A549 (cell line): ENCODE measurements around the gene FREM1. TPM values are rescaled to one million over a fixed set of nuclear protein-coding genes. Genes with fewer than 3 reads are reported as not detected.

Experiments
- ATAC-seq, 2 experiments: fragments of 200-7000 bp in 1 of 2; fragments of >200 bp in 1 of 2; cut with Nextera tagmentation in 1 of 2; cut with Tn5 transposase in 1 of 2; 3 replicates each; pipeline versions ENCODE4 v1.8.0 to v1.9.1; 2018 to 2020; ENCODE audit warnings: mild to moderate bottlenecking in 1 of 2, moderate library complexity in 1 of 2
- CTCF ChIA-PET: fragments of 300-600 bp; sonication (Branson Sonifier 250); formaldehyde crosslinking; extraction: SDS; loops from one replicate; lab custom pipeline; 2021; ENCODE audit warnings: antibody characterized with exemption, inconsistent platforms; lab: Yijun Ruan, JAX
- POLR2A ChIA-PET: fragments of 350-600 bp; formaldehyde crosslinking; extraction: SDS; loops from one replicate; lab custom pipeline; 2021; ENCODE audit warnings: antibody characterized with exemption, inconsistent platforms; lab: Yijun Ruan, JAX
- DNase-seq, 2 experiments: peaks; one replicate each; pipeline versions ENCODE4 v3.0.0 to v3.0.0-alpha.2; 2011 to 2016; ENCODE audit warnings: low read depth in 1 of 2, low spot score in 1 of 2
- FAIRE-seq: peaks from 2 replicates; lab custom pipeline; 2011; peaks lifted over from hg19 to GRCh38; lab: Jason Lieb, UNC
- H3K27ac ChIP-seq, 2 experiments: fragments of >200 bp; sonication (Bioruptor Twin); formaldehyde crosslinking; 3 replicates each; pipeline ENCODE4 v1.5.1; 2016 to 2017
- H3K4me1 ChIP-seq: fragments of >200 bp; sonication (Bioruptor Twin); formaldehyde crosslinking; 3 replicates; pipeline ENCODE4 v1.6.1; 2016
- H3K4me2 ChIP-seq: fragments of >200 bp; sonication (Bioruptor Twin); formaldehyde crosslinking; 3 replicates; pipeline ENCODE4 v1.6.1; 2016
- H3K4me3 ChIP-seq: fragments of >200 bp; sonication (Bioruptor Twin); formaldehyde crosslinking; 3 replicates; pipeline ENCODE4 v1.5.1; 2016
- H3K9me3 ChIP-seq: fragments of >200 bp; sonication (Bioruptor Twin); formaldehyde crosslinking; 3 replicates; pipeline ENCODE4 v1.6.1; 2016
- CEBPB ChIP-seq, 2 experiments: fragments of >200 bp in 1 of 2; sonication (Bioruptor Twin) in 1 of 2; formaldehyde crosslinking in 1 of 2; IDR thresholded peaks; 2 replicates each; pipeline ENCODE4 v1.6.1; 2012 to 2016
- CHD4 ChIP-seq: fragments of 200-600 bp; sonication (generic); IDR thresholded peaks from 2 replicates; pipeline ENCODE4 v1.6.1; 2016; ENCODE audit warnings: antibody characterized with exemption, mild to moderate bottlenecking, borderline replicate concordance
- EHMT2 ChIP-seq: fragments of 200-600 bp; sonication (generic); IDR thresholded peaks from 2 replicates; pipeline ENCODE4 v1.6.1; 2016; ENCODE audit warnings: antibody characterized with exemption, low read depth, mild to moderate bottlenecking, moderate library complexity
- ESRRA ChIP-seq: fragments of 150-350 bp; IDR thresholded peaks from 2 replicates; pipeline ENCODE4 v1.6.1; 2014; ENCODE audit warnings: mild to moderate bottlenecking, low read length, borderline replicate concordance
- FOSB ChIP-seq: fragments of 250-450 bp; sonication (Bioruptor Pico); IDR thresholded peaks from 2 replicates; pipeline ENCODE4 v1.5.0; 2020; ENCODE audit warnings: mild to moderate bottlenecking, moderate library complexity
- FOXS1 ChIP-seq: fragments of 250-450 bp; sonication (Bioruptor Pico); IDR thresholded peaks from 2 replicates; pipeline ENCODE4 v1.5.0; 2020; ENCODE audit warnings: mild to moderate bottlenecking, moderate library complexity
- GATA3 ChIP-seq: IDR thresholded peaks from 2 replicates; pipeline ENCODE4 v1.6.1; 2012; ENCODE audit warnings: borderline replicate concordance
- HDAC2 ChIP-seq: fragments of 200-600 bp; sonication (generic); IDR thresholded peaks from 2 replicates; pipeline ENCODE4 v1.6.1; 2016
- HMGXB4 ChIP-seq: fragments of 250-450 bp; sonication (Bioruptor Pico); IDR thresholded peaks from 2 replicates; pipeline ENCODE4 v1.5.0; 2021; ENCODE audit warnings: mild to moderate bottlenecking, moderate library complexity, borderline replicate concordance
- HOXB13 ChIP-seq: fragments of 250-450 bp; sonication (Bioruptor Pico); IDR thresholded peaks from 2 replicates; pipeline ENCODE4 v1.5.0; 2020; ENCODE audit warnings: low read depth, mild to moderate bottlenecking, moderate library complexity
- KDM1A ChIP-seq: fragments of 200-600 bp; sonication (generic); IDR thresholded peaks from 2 replicates; pipeline ENCODE4 v1.6.1; 2016; ENCODE audit warnings: low read depth, mild to moderate bottlenecking
- KDM5A ChIP-seq: fragments of 200-600 bp; sonication (generic); IDR thresholded peaks from 2 replicates; pipeline ENCODE4 v1.6.1; 2016; ENCODE audit warnings: antibody characterized with exemption, mild to moderate bottlenecking
- MAZ ChIP-seq: fragments of 150-350 bp; IDR thresholded peaks from 2 replicates; pipeline ENCODE4 v1.6.1; 2014; ENCODE audit warnings: antibody characterized with exemption, low read depth, low read length, borderline replicate concordance
- NPAS2 ChIP-seq: fragments of 250-450 bp; sonication (Bioruptor Pico); IDR thresholded peaks from 2 replicates; pipeline ENCODE4 v1.8.0; 2022; ENCODE audit warnings: mild to moderate bottlenecking, moderate library complexity, borderline replicate concordance
- RARB ChIP-seq: fragments of 250-450 bp; sonication (Bioruptor Pico); IDR thresholded peaks from 2 replicates; pipeline ENCODE4 v1.8.0; 2021; ENCODE audit warnings: mild to moderate bottlenecking, moderate library complexity
- SMC3 ChIP-seq: fragments of >200 bp; sonication (Bioruptor Twin); formaldehyde crosslinking; IDR thresholded peaks from 3 replicates; pipeline ENCODE4 v1.6.1; 2018; ENCODE audit warnings: inconsistent platforms
- TP53 ChIP-seq: fragments of 250-450 bp; sonication (Bioruptor Pico); IDR thresholded peaks from 2 replicates; pipeline ENCODE4 v1.5.0; 2021; ENCODE audit warnings: mild to moderate bottlenecking, moderate library complexity
- USF2 ChIP-seq: fragments of 450-650 bp; IDR thresholded peaks from 2 replicates; pipeline ENCODE4 v1.6.1; 2014; ENCODE audit warnings: antibody characterized with exemption
- ZNF302 ChIP-seq: fragments of 250-450 bp; sonication (Bioruptor Pico); IDR thresholded peaks from 2 replicates; pipeline ENCODE4 v1.9.0; 2021; ENCODE audit warnings: inconsistent platforms, mild to moderate bottlenecking, moderate library complexity
- WGBS: methylation state at CpG from one replicate; pipeline ENCODE4 v1.1.6; 2017; ENCODE audit errors: missing lambda C conversion rate; 5-methylcytosine and 5-hydroxymethylcytosine counted together
- polyA plus RNA-seq, 4 experiments: library from polyadenylated mRNA; depleted of rRNA in 3 of 4; stranded (reverse); fragments of >200 nt; fragmentation: RNase III in 1 of 4; extraction: RNeasy Plus Mini Kit Qiagen cat#74134 plus additional on column Dnase treatment in 1 of 4; gene quantifications; 2 replicates in 3 of 4; 3 replicates in 1 of 4; pipeline ENCODE4 v1.2.3, GENCODE V29; 2011 to 2017
- TF ChIP-seq, protein P1 (sequence below): IDR thresholded peaks from 2 replicates; pipeline ENCODE4 v1.6.1; 2012; ENCODE audit warnings: low read depth, borderline replicate concordance
- TF ChIP-seq, protein P2 (sequence below): fragments of >200 bp; sonication (Bioruptor Twin); formaldehyde crosslinking; IDR thresholded peaks from 2 replicates; pipeline ENCODE4 v1.6.1; 2016

Gene FREM1
- polyA plus RNA-seq, 2 of the 4 experiments (the other 2 are of a cell fraction), result not detected

DNA sequence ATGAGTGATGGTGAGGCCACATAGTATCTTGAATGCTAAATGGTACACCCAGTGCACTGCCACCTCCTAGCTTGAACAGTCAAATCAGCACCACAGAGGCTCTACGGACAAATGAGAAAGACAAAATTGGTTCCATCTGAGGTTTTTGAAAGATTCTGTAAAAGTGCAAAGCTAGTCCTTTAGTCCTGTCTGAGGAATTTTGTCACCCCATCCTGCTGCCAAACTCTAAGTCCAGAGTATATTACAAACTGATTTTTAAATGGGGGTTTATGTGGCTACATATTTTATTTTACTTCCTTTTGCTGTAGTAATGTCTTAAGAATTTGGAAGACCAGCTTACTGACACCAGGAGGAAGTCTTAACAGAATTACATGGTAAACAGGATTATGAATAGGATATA is 7.7 kb downstream of the FREM1 start:
- Histone ChIP-seq H3K4me1 (no peaks in the 10 kb centered on the region), H3K9me3 (no peaks in the 10 kb centered on the region), H3K4me2 (no peak overlapping the region), H3K4me3 (no peak overlapping the region), H3K27ac (no peak overlapping the region)
- ChIA-PET POLR2A (no interaction called here), CTCF (no interaction called here)
- FAIRE-seq (no peak), ATAC-seq (no peak), DNase-seq (no peak)
- TF ChIP-seq ESRRA (no peak), RARB (no peak), FOSB (CRISPR knock-in tag) (no peak), GATA3 (no peak)
- WGBS, result 67% methylated on average over 1 of the region's 1 CpG

GRCh38 chr9:14899815-14900193 is 10.4 kb downstream of the FREM1 start:
- TF ChIP-seq HOXB13 (CRISPR knock-in tag), result no peak
- TF ChIP-seq, protein P1, sequence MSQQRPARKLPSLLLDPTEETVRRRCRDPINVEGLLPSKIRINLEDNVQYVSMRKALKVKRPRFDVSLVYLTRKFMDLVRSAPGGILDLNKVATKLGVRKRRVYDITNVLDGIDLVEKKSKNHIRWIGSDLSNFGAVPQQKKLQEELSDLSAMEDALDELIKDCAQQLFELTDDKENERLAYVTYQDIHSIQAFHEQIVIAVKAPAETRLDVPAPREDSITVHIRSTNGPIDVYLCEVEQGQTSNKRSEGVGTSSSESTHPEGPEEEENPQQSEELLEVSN, result no peak
- TF ChIP-seq RARB, result no peak
- no peak for TF ChIP-seq USF2
- no peak for TF ChIP-seq EHMT2
- no peak for TF ChIP-seq CEBPB (IDR thresholded peaks at IDR 0.05)
- TF ChIP-seq KDM5A, result no peak
- no peak for TF ChIP-seq SMC3
- TF ChIP-seq, protein P2, sequence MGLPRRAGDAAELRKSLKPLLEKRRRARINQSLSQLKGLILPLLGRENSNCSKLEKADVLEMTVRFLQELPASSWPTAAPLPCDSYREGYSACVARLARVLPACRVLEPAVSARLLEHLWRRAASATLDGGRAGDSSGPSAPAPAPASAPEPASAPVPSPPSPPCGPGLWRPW, result no peak
- no peak for TF ChIP-seq MAZ
- TF ChIP-seq NPAS2 (CRISPR knock-in tag), result no peak
- TF ChIP-seq ZNF302 (CRISPR knock-in tag), result no peak
- no peak for TF ChIP-seq TP53 (CRISPR knock-in tag)
- no peak for TF ChIP-seq FOXS1 (CRISPR knock-in tag)
- no peak for TF ChIP-seq HMGXB4
- TF ChIP-seq HDAC2, result no peak
- TF ChIP-seq ESRRA, result no peak
- TF ChIP-seq KDM1A, result no peak
- no peak for FAIRE-seq

DNA sequence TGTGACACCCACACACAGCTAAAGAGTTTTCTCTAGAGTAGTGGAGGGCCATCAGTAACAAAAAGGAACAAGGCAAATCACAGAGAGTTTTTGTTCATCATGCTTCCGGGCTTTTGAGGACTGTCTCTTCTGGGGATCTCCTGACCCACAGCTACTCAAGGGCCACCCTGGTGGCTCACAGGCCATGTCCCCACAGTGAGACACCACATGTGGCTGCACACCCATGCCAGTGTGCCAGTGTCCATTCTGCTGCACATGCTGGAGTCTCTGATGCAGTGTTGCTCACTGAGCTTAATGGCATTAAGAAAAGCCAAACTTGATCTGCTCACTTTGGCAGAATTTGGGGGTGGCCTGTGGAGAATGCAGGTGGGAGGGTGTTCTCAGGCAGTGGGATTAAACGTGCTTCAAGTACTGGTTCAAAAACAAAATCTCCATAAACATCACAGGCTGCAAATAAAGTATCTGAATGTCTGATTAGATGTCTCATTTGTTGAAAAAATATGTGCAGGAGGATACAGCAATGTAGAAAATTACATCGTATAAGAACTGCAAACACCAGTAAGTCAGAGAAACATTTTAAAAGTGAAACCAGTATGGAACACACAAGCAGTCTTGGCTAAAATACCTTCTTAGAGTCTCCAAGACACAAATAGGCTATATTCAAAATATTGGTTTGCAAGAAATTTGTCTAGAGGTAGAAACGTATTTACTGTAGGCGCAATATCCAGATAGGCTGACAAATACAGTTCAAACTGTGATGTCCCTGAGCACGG is 11.0 kb downstream of the FREM1 start:
- Histone ChIP-seq H3K4me3 (no peak overlapping the region), H3K4me2 (no peak overlapping the region), H3K27ac (no peak overlapping the region), H3K4me1 (no peaks in the 10 kb centered on the region), H3K9me3 (no peaks in the 10 kb centered on the region)
- CTCF ChIA-PET, result interaction anchor here (0.5 kb wide), 1 partner anchor 61 kb away, joined by 3 read pairs; no protein-coding TSS in a partner anchor
- TF ChIP-seq CHD4, result no peak
- WGBS, result 44% methylated on average over 6 of the region's 6 CpGs
- ATAC-seq, result no peak
- POLR2A ChIA-PET, result no interaction called here
- no peak for DNase-seq
- no peak for FAIRE-seq

More at GRCh38 chr9:14899815-14900193, 10.4 kb downstream of the FREM1 start:
- H3K4me1 ChIP-seq, result no peaks in the 10 kb centered on the region
- ATAC-seq (no peak), DNase-seq (no peak)
- ChIA-PET CTCF (no interaction called here), POLR2A (no interaction called here)
- no peak overlapping the region for H3K27ac ChIP-seq
- H3K4me3 ChIP-seq, result no peak overlapping the region
- WGBS, result 26% methylated on average over 4 of the region's 4 CpGs
- no peak overlapping the region for H3K4me2 ChIP-seq
- H3K9me3 ChIP-seq, result no peaks in the 10 kb centered on the region
